Hematopoietic multipotent progenitor cell treated with erythropoietin and hydrocortisone succinate and interleukin-3 and kit ligand, for 17 days (in vitro differentiated cells): Measurements from ENCODE around the gene NAGS.
A peak's percentile ranks its signal among the peaks of the same experiment; 100 is the strongest.
"Not testable (repeated sequence)": the region's sequence is repeated elsewhere in the genome, so short reads cannot be mapped to it uniquely, and the experiment has no call there.

ENCODE experiments used
- DNase-seq: peaks from one replicate; pipeline ENCODE4 v3.0.0-alpha.2; 2015; ENCODE audit warnings: low spot score

The NAGS gene

GRCh38 chr17:44006598-44007345 is 2.4 kb downstream of the NAGS start:
- peak; percentile 82 for DNase-seq

DNA sequence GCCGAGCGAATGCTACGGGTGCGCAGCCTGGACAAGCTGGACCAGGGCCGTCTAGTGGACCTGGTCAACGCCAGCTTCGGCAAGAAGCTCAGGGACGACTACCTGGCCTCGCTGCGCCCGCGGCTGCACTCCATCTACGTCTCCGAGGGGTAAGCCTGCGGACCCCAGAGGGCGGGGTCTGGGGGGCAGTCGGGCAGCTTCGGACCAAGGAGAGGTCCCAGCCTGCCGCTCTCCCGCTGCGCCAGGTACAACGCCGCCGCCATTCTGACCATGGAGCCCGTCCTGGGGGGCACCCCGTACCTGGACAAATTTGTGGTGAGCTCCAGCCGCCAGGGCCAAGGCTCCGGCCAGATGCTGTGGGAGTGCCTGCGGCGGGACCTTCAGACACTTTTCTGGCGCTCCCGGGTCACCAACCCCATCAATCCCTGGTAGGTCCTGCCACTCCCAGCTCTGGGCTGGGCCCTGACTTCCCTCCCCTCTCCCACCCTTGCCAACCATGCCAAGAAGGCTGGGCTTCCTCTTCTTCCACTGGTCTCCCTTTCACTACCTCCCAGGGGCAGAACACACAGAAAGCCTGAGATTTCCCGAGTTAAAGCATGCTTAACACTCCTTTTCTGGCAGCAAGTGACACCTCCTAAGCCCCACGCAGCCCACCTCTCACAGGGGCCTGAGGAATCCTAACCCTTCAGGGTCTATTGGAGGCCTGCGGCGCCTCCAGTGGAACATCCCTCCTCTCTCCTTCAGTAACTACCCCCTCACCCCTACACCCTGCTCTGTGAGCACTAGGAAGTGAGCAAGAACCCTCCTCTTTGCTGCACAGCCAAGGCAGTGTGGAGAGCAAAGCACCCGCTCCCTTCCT is 3.2 kb downstream of the NAGS start:
- DNase-seq: no peak

- no peak for DNase-seq
These were observed 3.9 kb downstream of the NAGS start for GRCh38 chr17:44008205-44008909.

GRCh38 chr17:44010966-44011647 is 6.7 kb downstream of the NAGS start:
- DNase-seq: no peak

DNA sequence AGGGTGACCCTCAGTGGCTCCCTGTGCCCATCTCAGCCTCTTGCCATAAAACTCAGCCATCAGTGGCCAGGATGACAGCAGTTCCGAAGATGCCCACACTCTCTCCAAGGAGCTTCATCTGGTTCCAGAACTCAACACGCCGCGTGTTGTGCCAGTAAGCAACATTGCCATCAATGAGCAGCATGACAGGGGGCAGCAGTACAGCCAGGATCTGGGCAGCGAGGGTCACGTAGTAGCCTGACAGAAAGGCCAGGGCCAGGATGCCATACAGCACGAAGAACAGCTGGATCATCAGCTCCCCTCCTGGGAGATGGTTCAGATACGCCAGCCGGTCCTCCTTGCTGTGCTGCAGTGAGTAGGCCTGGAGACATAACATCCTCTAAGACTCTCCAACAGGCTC is 7.5 kb downstream of the NAGS start:
- no peak for DNase-seq

GRCh38 chr17:44012391-44012790 is 8.0 kb downstream of the NAGS start:
- no peak for DNase-seq

- DNase-seq: no peak
These were observed 8.5 kb downstream of the NAGS start for GRCh38 chr17:44012874-44013273.

DNA sequence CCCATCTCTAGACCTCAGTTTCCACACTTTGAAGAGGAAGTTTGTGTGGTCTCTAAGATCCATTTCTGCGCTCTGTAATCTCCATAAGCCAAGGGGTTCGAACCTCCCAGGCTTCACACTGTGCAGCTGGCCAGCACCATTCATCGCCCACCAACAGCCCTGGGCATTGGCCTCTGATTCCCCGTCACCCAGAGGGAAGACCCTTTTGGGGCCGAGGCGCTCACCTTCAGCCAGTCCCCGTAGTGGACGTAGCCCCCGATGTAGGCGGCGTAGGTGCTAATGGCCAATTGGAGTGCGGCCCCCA is 9.7 kb downstream of the NAGS start:
- no peak for DNase-seq

DNA sequence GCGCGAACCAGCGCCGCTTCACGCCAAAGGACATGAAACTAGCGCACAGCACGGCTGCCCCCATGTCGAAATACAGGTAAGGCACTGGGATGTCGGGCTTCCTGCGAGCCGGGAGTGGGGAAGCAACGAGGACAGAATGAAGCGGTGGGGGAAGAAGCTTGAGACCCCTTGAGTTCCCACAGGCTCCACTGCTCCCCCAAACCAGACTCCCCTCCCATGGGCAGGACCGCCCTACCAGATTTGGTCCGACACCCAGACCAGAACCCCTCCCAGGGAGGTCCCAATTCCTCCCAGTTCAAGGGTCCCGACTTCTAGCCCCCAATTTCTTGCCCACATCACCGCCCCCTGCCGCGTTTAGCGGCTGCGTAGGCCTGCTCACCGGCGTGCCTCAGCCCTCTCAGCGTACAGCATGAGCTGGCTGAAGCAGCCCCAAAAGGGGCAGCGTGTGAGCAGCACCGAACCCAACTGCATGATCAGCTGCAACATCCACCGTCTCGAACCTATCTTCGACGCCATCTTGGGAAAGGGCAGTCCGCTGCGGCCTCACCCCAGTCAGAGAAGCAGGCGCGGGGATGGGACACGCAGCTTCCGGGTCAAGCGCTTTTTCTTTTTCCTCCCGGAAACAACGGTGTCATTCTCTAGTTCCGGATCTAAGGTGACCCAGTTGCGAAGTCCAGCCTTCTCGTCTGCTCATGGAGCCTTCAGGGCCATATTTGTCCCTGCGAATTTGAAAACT is 10.2 kb downstream of the NAGS start, which contains the start of gene TMEM101:
TSS of gene TMEM101 (minus strand) at position 527 of the 736 bp plus-strand sequence. CDS start at position 516, 11 bp downstream.
- peak; percentile 92 for DNase-seq

- not testable (repeated sequence) for DNase-seq
These were observed 16.8 kb downstream of the NAGS start for GRCh38 chr17:44021227-44021626.

DNA sequence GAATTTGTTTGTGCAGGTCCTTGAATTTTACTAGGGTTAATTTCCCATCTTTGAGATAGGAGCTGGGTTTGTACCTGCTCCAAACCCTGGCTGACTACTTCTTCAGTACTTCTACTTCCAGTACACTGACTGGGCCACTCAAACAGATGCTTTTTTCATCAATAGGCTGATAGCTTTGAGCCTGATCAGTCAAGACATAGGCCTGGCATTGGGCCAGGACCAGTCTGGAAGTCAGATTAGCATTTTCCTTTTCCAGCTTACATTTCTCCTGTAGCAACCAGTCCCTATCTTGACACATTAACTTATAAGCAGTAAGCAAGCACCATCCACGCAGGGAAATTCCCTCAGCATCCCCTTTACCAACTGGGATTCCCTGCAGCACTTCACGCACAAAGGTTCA is 17.8 kb downstream of the NAGS start:
- no peak for DNase-seq

- no peak for DNase-seq
These were observed 19.3 kb downstream of the NAGS start for GRCh38 chr17:44023545-44024270.

- DNase-seq: no peak
These were observed 19.8 kb downstream of the NAGS start for GRCh38 chr17:44024271-44024663.

DNA sequence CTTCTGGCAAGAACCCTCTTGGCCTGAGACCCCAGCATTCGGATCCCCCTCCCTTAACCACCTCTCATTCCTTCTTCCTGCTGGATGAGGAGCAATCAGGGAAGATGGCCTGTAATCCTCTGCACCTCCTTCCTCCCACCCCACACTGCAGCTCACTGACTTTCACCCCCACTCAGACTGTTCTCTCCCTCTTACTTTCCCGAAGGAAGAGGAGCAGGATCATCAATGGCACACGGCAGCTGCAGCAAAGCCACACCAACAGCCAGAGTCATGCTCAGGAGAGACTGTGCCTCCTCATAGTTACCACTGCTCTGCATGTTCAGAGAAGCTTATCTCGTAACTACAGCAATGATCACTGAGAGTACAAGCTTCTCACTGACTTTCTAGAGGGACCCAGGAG is 20.4 kb downstream of the NAGS start:
- DNase-seq: no peak

GRCh38 chr17:44029736-44030135 is 25.3 kb downstream of the NAGS start:
- DNase-seq: no peak

DNA sequence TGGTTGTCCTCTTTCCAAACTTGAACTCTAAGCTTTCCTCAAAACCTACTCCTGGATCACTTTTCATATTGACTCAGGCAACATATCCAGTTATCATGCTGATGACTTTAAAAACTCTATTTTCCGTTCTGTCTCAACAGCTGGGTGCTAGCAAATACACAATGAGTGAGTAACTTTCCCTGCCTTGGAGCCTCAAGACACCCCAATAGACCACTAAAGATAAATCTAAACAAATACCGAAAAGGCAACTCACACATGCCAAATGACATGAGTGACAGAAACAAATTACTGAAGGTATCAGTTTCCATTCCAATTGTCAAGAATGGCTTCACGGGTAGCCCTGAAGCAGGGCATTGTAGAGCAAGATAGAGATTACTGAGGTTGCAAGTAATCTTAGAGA is 26.1 kb downstream of the NAGS start:
- DNase-seq: no peak

DNA sequence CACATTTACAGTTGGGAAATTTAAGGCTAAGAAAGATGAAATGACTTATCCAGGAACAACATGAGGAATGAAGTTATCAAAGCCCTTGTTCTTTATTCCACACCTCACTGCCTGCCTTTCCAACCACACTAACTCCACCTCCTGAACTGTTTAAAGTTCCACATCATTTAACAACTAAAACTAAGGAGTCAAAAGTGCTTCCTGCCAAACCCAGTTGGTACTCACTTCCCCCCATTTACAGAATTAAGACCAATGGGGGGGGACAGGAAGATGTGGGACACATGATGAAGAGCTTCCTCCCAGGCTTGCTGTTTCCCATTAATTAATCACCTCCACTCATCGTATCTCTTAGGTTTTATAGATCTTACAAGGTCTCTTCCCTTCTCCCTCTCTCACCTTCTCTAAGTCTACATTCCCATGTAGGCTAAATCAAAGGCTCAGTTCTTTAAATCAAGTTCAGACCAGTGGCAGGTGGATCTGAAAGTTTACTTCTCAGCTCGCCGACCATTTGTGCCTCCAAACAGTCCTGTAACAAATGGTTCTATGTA is 29.5 kb downstream of the NAGS start:
- DNase-seq: no peak

GRCh38 chr17:44034688-44035087 is 30.3 kb downstream of the NAGS start:
- DNase-seq: not testable (repeated sequence)

DNA sequence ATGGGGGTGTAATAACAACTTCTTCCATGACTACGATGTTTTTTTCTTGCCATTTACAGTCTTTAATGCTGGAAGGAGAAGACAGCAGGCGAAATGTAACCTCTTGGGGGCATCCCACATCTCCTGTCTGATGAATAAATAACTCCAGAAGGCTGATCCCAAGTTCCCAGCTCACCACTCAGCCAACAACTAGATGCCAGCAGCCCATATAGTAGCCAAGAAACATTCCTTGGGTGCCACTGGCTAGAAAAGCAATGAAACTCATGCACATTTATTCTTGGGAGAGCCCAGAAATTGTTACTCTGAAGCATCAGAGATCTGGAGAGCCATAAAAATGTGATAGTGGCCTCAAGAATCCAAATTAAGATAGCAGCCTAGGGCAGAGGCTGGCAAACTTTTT is 33.0 kb downstream of the NAGS start:
- no peak for DNase-seq

DNA sequence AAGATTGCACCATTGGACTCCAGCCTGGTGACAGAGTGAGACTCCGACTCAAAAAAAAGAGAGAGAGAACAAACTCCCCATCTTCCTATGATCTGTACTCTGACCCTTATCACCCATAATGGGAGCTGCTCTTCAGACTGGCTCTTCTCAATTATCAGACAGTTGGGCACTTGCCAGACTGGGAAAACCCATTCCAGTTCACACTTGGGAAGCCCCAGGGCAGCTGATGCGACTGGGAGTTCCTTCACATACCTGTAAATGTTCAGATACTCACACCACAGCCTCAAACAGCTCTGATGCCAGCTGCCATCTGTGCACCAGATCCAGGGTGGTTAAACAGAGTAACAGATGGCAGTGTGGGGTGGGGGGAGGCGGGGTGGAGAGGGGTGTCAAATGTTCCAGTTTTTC is 34.2 kb downstream of the NAGS start:
- no peak for DNase-seq
